Peyer's patch (tissue), 4 donors: ENCODE results near the gene SLC6A9. TPM values are rescaled to one million over a fixed set of nuclear protein-coding genes. Genes with fewer than 3 reads are reported as not detected.

Source experiments
- DNase-seq, 3 donors: peaks; one replicate each; pipeline ENCODE4 v3.0.0-alpha.2; 2017 to 2019
- H3K27ac ChIP-seq, 4 donors: fragments of 200-600 bp; sonication (generic); one replicate each; pipeline ENCODE4 v1.5.1; 2016 to 2019
- H3K27me3 ChIP-seq, 2 donors: fragments of 200-600 bp; sonication (generic); one replicate each; pipeline ENCODE4 v1.5.1; 2019
- H3K36me3 ChIP-seq, 3 donors: fragments of 200-600 bp; sonication (generic); one replicate each; pipeline ENCODE4 v1.5.1; 2016 to 2019
- H3K4me1 ChIP-seq, 4 donors: fragments of 200-600 bp; sonication (generic); one replicate each; pipeline ENCODE4 v1.5.1; 2016 to 2019
- H3K4me3 ChIP-seq, 4 donors: fragments of 200-600 bp; sonication (generic); 1 replicate in 3 of 4; 2 replicates in 1 of 4; pipeline ENCODE4 v1.5.1; 2016 to 2019; ENCODE audit warnings: mild to moderate bottlenecking in 1 of 4
- H3K9me3 ChIP-seq, 4 donors: fragments of 200-600 bp; sonication (generic); one replicate each; pipeline ENCODE4 v1.5.1; 2016 to 2019; ENCODE audit warnings: mild to moderate bottlenecking in 1 of 4
- POLR2A ChIP-seq, 2 donors: fragments of 450-650 bp; IDR thresholded peaks; one replicate each; pipeline ENCODE4 v1.5.1; 2017; ENCODE audit warnings: antibody characterized with exemption in 2 of 2, mild to moderate bottlenecking in 2 of 2, moderate library complexity in 2 of 2
- total RNA-seq, 4 donors: library from RNA; depleted of rRNA; stranded (reverse); fragments of >200 nt; gene quantifications; one replicate each; pipeline ENCODE4 v1.1.0, GENCODE V29; 2016
- TF ChIP-seq, protein P1 (sequence below), 6 experiments: fragments of 450-650 bp in 4 of 6; fragments of 200-600 bp in 2 of 6; sonication (generic) in 1 of 6; IDR thresholded peaks; one replicate each; pipeline ENCODE4 v1.5.1; 2017 to 2019; ENCODE audit warnings: antibody characterized with exemption in 6 of 6, mild to moderate bottlenecking in 3 of 6, moderate library complexity in 1 of 6

SLC6A9 gene
- total RNA-seq, 4 donors from 2014 or later = 8.8 to 19.0 (median 11.5) TPM

DNA sequence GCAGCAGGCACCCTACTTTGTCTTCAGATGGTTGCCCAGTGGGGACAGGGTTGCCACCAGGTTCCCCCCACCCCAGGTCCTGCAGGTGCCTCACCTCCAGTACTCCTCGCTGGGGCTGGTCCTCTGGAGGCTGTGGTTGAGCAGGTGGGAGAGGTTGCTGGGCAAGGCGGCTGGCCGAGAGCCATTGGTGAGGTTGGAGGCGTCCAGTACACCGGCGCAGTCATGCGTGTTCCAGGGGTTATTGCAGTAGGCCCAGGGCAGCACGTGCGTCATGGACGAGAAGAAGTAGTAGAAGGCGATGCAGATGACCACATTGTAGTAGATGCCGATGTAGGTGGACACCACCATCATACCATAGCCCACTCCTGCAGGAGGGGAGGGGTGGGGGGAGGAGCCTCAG lies 23.0 kb downstream of the SLC6A9 start:
- Histone ChIP-seq H3K9me3 (no peaks in the 10 kb centered on the region), H3K27ac (no peak overlapping the region), H3K27me3 (no peaks in the 10 kb centered on the region), H3K36me3 (no peaks in the 10 kb centered on the region), H3K4me3 (no peak overlapping the region), H3K4me1 (peaks cover 0 to 24% (median 0%) of the 10 kb centered on the region in 4 donors)
- TF ChIP-seq, protein P1, sequence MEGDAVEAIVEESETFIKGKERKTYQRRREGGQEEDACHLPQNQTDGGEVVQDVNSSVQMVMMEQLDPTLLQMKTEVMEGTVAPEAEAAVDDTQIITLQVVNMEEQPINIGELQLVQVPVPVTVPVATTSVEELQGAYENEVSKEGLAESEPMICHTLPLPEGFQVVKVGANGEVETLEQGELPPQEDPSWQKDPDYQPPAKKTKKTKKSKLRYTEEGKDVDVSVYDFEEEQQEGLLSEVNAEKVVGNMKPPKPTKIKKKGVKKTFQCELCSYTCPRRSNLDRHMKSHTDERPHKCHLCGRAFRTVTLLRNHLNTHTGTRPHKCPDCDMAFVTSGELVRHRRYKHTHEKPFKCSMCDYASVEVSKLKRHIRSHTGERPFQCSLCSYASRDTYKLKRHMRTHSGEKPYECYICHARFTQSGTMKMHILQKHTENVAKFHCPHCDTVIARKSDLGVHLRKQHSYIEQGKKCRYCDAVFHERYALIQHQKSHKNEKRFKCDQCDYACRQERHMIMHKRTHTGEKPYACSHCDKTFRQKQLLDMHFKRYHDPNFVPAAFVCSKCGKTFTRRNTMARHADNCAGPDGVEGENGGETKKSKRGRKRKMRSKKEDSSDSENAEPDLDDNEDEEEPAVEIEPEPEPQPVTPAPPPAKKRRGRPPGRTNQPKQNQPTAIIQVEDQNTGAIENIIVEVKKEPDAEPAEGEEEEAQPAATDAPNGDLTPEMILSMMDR (IDR thresholded peaks at IDR 0.05) = no peak
- no peak for TF ChIP-seq POLR2A (IDR thresholded peaks at IDR 0.05)
- no peak for DNase-seq

DNA sequence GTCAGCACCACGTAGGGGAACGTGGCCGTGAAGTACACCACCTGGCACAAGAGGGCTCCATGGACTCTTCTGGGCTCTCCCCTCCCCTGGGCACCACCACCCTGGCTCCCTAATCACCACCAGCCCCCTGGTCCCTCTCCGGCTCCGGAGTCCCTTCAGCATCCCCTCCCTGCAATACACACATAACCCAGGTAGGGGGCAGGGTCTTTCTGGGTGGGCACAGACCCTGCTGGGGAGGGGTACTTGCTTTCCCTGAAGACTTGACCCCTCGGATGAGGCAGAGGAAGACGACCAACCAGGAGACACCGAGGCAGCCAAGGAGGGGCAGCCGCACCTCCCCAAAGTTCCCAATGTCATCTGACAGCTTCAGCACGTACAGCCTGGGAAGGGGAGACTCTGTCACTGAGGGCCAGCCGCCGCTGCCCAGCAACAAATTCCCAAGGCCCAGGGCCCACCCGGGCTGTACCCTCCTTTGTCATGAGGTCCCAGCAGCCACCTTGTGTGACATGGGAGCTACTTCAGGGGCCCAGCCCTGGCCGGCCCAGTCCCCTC lies 28.6 kb downstream of the SLC6A9 start:
- Histone ChIP-seq H3K27ac (no peak overlapping the region), H3K9me3 (no peaks in the 10 kb centered on the region), H3K4me1 (peaks cover 0 to 6% (median 0%) of the 10 kb centered on the region in 4 donors), H3K27me3 (no peaks in the 10 kb centered on the region), H3K4me3 (no peak overlapping the region), H3K36me3 (peaks cover 0 to 9% (median 0%) of the 10 kb centered on the region in 3 donors)
- TF ChIP-seq, protein P1 (IDR thresholded peaks at IDR 0.05) = no peak
- TF ChIP-seq POLR2A (IDR thresholded peaks at IDR 0.05) = no peak
- DNase-seq = no peak

DNA sequence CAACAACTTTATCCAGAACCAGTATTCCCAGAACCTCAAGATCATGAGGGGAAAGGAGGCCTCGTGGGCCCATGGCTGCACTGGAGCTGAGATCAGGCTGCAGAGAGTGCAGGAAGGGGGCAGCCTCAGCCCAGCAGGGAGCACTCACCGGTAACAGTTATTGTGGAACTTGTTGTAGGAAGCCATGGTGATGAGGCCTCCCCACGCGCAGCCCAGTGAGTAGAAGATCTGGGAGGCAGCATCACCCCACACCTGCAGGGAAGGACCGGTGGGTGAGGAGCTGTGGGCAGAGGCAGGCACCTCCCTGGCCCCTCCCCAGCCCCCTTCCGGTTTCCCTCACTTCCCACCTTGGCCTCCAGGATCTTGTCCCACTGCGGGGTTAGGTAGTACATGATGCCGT lies 29.1 kb downstream of the SLC6A9 start:
- no peak for TF ChIP-seq POLR2A (IDR thresholded peaks at IDR 0.05)
- TF ChIP-seq, protein P1 (IDR thresholded peaks at IDR 0.05) = no peak
- peaks cover 0 to 9% (median 0%) of the 10 kb centered on the region in 3 donors for H3K36me3 ChIP-seq
- no peak overlapping the region for H3K4me3 ChIP-seq
- H3K9me3 ChIP-seq = no peaks in the 10 kb centered on the region
- DNase-seq = no peak
- no peak overlapping the region for H3K27ac ChIP-seq
- peaks cover 0 to 10% (median 0%) of the 10 kb centered on the region in 4 donors for H3K4me1 ChIP-seq
- H3K27me3 ChIP-seq = no peaks in the 10 kb centered on the region

DNA sequence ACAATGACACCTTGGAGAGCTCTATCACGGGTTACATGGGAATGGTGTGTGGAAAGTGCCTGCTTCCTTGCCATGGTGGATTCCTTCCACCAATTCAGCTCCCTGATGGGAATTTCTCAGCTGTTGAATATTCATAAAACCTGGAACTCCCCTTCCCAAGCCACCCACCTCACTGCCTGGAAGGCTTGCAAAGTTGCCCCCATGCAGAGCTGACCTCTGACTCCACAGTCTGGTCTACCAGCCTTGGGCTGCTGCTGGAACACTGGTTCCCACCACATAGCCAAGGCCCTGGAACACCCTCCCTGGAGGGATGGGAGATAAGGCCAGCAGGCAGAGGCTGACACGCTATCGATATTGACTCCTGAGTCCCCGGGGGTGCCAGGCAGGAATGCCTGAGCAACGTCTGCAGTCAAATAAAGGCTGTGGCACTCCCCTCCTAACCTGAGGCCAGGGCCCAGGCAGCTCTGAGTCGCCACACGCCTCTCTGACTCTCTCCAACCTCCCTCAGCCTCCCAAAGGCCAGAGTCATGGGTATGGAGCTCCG lies 31.1 kb downstream of the SLC6A9 start:
- Histone ChIP-seq H3K9me3 (no peaks in the 10 kb centered on the region), H3K27ac (no peak overlapping the region), H3K4me1 (peaks cover 0 to 7% (median 0%) of the 10 kb centered on the region in 4 donors), H3K4me3 (no peak overlapping the region), H3K36me3 (peaks cover 0 to 9% (median 0%) of the 10 kb centered on the region in 3 donors), H3K27me3 (no peaks in the 10 kb centered on the region)
- no peak for DNase-seq
- no peak for TF ChIP-seq POLR2A (IDR thresholded peaks at IDR 0.05)

DNA sequence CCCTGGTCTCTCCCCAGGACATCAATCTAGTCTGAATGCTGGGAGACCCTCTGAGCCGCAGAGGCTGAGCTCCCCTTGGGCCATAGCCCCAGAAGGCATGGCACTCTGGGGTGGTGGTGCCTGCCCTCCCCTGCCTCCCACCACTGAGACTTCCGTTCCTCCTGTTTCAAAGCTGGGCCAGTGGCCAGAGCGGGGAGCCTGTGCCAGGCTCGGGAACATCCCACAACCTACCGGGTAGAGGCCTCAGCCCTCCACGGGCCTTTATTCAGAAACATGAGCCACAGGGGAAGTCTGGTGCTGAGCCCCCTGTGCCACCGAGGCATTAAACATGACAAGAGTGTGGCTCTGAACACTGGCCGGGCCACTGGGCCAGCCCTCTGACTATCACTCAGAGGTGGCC lies 31.8 kb downstream of the SLC6A9 start:
- Histone ChIP-seq H3K36me3 (peaks cover 0 to 9% (median 0%) of the 10 kb centered on the region in 3 donors), H3K4me3 (no peak overlapping the region), H3K4me1 (peaks cover 0 to 7% (median 0%) of the 10 kb centered on the region in 4 donors), H3K27me3 (no peaks in the 10 kb centered on the region), H3K9me3 (no peaks in the 10 kb centered on the region), H3K27ac (no peak overlapping the region)
- no peak for DNase-seq
- TF ChIP-seq, protein P1 (IDR thresholded peaks at IDR 0.05) = no peak
- no peak for TF ChIP-seq POLR2A (IDR thresholded peaks at IDR 0.05)

DNA sequence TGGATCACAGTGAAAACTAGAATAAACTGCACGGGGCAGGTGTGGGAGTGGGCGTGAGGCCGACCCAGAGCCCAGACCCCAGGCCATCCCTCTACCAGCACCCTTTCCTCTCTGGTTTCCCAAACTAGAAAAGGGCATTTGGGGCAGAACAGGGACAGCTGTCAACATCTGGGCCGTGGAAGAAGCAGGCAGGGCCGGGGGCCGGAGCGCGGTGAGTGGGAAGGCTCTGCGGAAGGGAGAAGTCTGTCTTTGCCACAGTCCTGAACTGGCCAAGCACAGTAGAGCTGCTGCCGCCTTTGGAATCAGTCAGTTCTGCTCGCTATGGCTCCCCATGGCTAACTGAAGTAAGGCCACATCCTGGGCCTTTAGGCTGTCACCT lies 33.3 kb downstream of the SLC6A9 start:
- TF ChIP-seq, protein P1 (IDR thresholded peaks at IDR 0.05) = no peak
- TF ChIP-seq POLR2A (IDR thresholded peaks at IDR 0.05) = no peak
- no peaks in the 10 kb centered on the region for H3K27me3 ChIP-seq
- DNase-seq = no peak
- peaks cover 0 to 7% (median 0%) of the 10 kb centered on the region in 4 donors for H3K4me1 ChIP-seq
- H3K9me3 ChIP-seq = no peaks in the 10 kb centered on the region
- H3K4me3 ChIP-seq = no peak overlapping the region
- peaks cover 0 to 9% (median 0%) of the 10 kb centered on the region in 3 donors for H3K36me3 ChIP-seq
- no peak overlapping the region for H3K27ac ChIP-seq
